ENCODE data around the gene C13orf46. TPM values are rescaled to one million over a fixed set of nuclear protein-coding genes. Genes with fewer than 3 reads are reported as not detected.
A peak's percentile ranks its signal among the peaks of the same experiment; 100 is the strongest.

The C13orf46 gene
- total RNA-seq, 1 donor from 2014 or later = not detected

DNA sequence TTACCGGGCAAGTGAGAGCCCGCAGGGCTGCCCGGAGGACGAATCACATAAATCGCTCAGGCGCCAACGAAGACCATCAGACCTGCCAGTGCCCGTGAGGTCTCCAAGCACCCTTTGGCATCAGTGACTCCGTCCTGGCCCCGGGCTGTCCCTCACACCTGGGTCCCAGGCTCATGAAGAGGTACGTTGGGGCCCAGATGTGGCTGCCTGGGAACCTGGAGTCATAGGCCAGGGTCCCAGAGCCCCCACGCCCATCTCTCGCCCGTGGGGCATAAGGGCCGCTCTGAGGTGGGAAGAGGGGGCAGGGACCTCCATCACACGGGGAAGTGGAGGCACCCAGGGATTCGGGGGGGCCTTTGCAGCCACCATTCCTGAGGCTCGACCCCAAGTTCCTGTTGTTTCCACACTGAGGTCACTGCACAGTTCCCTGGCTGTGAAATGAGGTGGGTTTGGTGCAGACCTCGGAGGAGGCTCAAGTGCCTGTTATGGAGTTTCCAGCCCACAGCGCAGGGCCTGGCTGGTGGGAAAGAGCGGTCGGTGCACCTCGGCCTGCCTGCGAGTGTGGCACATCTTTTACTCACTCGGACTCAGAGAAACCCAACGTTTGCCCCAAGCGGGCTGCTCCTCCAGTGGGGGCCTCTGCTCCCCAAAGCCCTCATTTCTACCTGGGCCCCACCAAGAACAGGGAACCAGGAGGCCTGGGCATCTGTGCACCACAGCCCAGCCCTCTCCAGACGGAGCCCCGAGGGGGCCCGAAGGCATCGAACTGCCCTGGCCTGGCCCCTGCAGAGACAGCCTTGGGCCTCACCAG lies 35.9 kb upstream of the C13orf46 start:
- DNase-seq = no peak

DNA sequence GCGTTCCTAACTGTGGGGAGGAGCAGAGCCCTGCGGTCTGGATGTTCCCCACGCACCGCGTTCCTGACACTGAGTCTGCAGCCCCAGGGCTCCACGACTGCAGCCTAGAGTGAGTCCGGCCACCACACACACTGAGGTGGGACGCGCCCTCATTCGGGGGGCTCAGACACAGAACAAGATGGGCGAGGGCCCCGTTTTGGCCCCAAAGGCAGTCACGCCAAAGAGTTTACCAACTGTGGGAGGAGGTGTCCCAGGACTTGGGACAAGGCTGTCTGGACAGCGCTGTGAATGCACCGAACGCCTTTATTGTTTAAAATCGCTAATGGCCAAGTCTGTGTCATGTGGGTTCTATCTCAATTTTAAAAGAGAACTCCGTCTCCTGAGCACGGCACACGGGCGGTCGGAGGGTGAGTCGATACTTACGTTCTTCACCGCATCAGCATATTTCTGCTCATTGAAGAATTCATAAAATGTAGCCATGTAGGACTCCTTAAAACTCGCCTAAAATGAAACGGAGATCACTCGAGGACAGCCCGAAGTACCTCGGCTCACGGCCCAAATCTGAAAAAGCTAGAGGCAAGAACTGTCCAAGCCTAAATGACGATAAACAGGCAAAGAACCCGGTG lies 35.2 kb upstream of the C13orf46 start:
- DNase-seq = no peak

DNA sequence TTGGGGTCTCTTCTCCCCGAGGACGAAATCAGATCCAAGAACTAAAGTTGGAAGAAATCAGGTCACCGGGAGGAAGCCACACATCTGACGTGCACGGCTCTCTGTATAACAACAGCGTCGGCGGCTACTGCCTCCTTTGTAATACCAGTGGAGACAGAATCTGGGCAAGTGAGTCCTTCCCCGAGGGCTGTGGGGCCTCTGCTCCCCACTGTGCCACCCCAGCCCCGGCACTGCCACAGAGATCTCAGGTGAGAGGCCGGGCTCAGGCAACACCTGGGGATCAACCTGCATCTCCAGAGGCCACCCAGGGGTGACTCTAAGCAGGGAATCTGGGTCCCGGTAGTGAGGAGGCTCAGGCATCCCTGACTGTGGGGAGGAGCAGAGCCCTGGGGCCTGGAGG lies 33.7 kb upstream of the C13orf46 start:
- DNase-seq = no peak

DNA sequence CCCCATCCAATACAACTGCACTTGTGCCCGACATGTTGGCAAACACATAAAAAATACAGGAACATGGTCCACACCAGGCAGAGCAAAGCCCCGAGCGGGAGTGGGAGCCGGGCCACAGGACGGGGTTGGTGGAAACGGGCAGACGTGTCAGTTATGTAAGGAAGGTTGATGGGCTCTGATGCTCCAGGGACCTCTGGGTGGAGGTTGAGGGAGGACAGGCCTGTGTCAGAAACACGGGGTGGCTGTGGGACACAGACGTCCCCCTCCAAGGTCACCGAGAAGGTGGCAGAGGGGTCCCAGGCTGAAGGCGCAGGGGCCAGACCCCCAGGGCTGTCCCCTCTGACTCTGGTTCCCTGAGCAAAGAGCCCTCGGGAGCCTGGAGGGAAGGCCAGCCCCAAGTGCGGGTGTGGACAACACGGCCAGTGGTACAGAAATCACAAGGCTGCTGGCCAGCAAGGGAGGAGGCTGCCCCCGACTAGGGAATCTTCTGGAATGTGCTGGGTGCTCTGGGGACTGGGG lies 31.4 kb upstream of the C13orf46 start:
- DNase-seq = no peak

DNA sequence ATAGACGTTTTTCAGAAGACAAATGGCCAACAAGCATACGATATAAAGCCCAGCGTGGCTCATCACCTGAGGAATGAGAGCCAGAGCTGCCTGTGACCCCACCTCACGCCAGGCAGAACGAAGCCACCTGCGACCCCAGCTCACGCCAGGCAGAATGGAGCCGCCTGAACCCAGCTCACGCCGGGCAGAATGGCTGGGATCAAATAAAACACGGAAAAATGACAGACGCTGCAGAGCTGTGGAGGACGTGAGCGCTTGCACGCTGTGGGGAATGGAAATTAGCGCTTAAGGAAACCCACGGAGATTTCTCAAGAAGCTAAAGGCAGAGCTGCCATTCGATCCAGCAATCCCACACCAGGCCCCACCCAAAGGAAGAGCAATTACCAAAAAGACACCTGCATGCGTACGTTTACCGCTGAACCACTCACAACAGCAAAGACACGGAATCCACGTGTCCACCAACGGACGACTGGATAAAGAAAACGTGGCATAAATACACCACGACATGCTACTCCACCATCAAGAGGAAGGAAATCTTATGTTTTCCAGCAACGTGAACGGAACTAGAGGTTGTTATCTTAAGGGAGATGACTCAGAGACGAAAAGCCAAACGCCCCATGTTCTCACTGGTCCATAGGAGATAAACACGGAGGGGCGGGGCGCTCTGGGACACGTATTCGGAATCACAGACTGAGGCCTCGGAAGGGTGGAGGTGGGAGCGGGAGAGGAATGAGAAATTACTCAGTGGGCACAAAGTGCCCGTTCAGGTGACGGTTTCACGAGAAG lies 30.7 kb upstream of the C13orf46 start:
- DNase-seq = no peak

DNA sequence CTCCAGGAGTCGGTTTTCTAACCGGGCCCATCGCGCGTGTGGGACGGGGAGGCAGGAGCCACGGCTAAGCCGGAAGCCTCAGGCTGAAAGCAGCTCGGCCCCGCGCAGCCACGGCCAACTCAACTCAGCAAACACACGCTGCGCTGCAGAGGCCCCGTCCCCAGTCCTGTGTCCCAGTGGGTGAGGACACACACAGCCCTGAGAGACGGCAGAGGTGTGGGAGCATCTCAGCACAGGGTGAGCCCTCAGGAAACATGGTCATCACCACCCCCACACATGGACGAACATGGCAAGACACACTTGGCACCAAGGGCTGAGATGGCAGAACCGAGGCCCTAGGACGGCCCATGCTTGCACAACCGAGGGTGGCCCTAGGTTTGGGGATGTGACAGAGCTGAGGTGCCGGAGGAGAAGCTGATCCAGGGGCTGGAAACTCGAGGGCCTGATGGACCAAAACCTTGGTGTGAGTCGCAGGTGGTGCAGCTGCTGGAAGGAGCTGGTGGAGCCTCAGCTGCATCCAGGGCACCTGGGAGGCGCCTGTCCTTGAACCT lies 29.0 kb upstream of the C13orf46 start:
- no peak for DNase-seq

DNA sequence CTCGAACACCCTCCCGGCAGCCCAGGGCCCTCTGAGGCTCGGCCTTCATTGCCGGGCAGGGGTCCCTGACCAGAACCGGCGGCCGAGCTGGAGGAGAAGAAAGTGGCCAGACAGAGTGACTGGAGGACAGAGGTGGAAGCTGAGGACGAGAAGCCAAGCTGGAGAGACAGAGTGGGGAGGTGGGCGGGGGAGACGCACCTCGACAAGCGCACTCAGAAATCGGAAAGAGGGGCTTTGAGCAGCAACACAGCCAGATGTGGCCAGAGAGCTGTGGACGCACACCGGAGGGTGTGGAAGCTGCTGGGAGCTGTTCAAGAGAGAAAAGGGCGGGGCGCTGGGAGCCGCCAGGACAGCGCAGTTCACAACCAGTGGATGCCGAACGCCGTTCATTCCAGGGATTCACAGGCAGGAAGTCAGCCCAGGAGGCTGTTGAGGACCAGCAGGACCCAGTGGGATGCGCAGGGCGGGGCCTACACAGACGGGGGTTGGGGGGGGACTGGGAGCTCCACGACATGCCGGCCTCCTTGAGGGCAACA lies 28.2 kb upstream of the C13orf46 start:
- no peak for DNase-seq

DNA sequence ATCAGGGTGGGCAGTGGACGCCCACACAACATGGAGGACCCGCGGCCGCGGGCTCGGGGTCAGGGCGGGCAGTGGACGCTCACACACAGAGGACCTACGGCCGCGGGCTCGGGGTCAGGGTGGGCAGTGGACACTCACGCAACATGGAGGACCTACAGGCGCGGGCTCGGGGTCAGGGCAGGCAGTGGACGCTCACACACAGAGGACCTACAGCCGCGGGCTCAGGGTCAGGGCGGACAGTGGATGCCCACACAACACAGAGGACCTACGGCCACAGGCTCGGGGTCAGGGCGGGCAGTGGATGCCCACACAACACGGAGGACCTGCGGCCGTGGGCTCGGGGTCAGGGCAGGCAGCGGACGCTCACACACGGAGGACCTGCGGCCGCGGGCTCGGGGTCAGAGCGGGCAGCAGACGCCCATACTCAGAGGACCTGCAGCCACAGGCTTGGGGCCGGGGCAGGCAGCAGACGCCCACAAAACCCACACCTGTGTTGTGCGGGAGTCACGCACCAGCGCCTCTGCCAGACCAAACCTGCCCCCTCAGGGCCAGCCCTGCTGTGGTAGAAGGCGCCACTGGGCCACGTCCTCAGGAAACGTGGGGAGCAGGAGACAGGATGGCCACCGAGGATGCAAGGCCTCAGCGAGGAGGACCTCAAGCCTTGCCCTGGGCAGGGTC lies 27.6 kb upstream of the C13orf46 start:
- no peak for DNase-seq

DNA sequence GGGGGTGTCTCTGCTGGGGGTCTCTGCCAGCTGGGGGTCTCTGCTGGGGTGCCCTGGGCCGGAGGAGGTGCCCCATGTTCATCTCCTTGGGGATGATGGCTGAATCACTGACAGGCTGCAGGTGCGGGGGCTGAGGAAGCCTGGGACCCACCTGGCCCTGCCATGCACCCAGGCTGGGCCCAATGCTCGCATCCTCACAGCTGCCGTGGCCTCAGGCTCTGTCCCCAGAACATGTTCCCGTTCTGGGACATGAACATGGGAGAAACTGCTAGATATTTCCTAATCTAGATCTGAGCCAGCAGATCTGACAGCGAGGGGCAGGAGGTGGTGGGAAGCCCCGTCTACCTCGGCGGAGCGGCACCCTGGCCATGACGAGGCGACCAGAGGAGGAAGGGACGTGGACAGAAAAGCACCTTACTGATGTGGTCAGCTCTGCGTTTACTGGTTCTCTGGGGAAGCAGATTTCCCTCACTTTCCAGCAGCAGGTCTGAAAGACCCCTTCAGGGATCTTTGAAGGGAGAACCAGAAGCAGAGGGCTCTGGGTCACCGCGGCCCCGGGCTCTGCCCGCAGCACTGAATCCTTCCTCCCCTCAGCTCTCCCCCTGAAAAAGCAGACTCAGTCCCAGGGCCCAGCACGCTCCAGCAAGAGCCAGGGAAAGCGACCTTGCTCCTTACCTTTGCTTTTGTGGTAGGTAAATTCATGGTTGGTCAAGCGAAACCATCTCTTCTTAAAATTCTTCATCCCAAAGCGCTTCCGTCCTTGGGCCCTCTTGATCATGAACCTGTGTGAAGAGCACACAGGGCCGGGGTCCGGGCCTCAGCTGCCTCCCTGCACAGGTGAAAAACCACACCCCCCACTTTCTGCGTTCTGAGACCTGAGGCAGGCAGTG lies 26.5 kb upstream of the C13orf46 start:
- DNase-seq = no peak

DNA sequence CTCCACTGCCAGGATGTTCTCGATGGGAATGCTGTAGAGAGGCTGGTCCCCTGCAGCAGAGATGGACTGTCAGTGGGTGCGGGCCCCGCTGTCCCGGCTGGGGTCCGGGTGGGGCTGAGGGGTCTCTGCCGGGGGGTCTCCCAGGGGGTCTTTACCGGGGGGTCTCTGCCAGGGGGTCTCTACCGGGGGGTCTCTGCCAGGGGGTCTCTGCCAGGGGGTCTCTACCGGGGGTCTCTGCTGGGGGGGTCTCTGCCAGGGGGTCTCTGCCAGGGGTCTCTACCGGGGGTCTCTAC lies 25.7 kb upstream of the C13orf46 start:
- no peak for DNase-seq

DNA sequence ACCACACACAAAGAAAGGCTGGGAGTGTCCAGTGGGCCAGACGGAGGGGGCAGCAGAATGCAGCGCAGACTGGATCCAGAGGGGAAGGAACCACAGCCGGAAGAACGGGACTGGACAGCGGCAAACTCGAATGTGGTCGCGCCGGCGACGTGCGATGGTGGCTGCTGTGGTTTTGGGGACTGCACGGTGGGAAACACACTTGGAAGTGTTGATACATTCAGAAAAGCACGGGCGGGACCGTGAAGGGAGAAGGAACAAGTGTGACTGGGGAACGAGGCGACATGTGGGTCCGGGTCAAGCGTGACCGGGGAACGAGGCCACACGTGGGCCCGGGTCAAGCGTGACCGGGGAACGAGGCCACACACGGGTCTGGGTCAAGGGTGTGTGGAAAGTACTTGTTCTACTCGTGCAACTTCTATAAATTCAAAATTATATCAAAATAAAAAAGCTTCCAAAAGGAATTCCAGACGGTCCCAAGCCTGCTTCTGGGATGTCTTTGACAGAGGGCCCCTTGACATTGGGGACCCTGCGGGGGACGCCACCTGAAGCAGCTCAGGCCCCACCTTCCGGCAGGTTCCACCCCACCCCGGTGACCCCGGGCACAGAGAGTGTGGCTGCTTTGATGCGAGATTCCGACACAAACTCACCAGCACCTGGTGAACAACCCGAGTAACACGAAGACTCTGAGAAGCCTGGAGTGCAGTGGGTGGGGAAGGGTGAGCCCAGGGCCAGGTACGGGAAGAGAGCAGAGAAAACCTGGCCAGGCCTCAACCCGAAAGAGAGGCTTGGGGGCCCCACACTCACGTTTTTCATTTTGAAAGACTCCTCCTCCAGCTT lies 25.1 kb upstream of the C13orf46 start:
- DNase-seq = peak; percentile 27

DNA sequence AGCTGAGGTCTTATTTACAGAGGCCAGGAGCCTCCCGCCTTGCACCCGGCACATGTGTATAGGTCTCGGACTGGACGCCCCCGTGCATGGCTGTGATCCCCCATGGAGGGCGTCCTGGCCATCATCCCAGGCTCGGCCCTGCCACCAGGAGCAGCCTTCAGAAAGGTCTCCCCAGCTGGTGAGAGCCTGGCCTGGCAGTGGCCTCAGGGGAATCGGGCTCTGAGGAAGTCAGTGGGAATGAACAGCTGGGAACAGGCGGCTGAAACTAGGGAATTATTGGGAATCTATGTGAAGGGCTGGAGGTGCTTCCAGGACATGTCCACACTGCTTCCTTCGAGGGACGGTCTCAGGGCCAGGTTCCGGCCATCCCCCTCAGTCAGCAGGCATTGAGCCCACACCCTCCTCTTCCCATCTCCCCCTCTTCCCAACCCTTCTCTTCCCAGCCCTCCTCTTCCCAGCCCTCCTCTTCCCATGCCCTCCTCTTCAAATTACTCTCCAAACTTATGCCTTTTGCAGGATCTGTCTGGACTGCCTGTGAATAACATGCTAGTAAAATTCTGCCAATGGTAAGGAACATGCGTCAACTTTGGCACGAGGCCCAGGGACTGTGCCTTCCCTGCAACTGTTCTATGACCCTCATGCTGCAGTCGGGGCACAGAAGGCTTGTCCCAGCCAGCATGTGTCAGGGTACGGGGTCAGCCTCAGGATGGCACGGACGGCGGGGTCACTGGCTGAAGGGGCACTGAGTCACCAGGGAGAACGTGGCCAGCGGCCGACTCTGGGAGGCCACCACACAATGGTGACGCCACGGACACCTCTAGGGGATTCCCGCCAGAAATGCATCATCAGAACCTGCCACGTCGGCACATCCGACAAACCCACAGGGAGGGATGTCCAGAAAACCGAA lies 24.2 kb upstream of the C13orf46 start:
- peak; percentile 92 for DNase-seq

DNA sequence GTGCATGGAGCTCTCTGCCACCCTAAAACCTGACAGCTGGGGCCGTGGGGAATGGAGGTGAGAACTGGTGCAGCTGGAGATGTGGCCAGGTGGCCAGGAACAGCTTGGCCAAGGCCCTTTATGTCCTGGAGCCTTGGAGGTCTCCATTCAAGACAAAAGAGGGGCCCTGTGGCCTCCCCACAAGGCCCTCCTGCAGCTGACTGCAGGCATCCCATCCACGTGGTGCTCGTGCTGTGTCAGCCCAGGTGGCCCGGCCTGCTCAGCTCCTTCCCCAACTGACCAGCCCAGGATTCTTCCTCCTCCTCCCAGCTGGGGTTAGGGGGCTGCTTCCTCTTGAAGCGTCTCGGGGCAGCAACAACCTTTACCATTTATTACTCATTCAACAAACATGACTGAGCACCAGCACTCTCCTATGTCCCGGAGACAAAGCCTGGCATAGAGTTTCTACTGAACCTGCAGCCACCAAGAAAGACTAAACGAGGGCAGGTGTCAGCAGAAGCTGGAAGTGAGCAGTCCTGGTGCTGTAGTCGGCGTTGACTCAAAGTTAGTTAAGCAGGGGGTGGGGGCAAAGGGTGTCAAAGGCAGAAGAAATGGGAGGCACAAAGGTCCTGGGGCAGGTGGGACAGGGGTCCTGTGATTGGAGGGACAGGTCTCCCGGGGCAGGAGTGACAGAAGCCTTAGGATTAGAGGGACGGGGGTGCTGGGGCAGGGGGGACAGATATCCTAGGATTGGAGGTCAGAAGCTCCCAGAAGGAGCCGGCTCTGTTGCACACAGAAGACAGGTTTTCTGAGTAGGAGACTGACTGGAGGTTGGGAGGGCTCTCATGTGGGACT lies 23.3 kb upstream of the C13orf46 start:
- DNase-seq = no peak

DNA sequence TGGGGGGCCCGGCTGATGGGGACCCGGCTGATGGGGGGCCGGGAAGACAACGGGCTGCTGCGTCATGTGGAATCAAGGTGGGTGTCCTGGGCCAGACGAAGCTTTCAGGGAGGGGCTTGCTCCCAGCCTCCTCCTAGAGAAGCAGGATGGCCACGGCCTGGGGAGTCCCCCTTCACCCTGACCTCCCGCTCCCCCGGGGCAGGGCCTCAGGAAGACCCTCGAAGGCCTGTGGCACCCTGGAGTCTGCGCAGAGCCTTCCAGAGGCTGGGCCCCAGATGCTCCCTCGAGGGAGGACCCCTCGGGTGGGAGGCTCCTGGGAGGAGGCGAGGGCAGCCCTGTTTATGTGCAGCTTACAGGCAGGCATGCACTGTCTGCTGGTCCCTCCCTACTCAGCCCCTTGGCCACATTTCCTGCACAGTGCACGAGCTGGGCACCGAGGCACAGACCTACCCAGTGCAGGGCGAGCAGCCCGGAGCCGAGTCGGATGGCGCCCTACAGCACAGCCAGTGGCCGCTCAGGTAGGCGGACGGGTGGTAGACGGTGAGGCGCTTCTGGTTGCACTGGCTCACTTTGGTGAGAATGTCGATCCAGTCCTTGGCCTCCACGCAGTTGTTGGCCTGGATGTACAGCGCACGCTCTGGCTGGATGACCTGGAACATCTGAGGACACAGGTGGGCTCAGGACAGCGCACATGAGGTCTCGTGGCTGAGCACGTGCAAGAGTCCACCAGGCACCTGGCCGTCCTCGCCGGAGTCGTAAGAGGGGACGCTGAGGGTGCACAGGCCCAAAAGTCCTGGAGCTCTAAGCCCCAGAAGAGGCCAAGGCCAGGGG lies 22.4 kb upstream of the C13orf46 start:
- no peak for DNase-seq

DNA sequence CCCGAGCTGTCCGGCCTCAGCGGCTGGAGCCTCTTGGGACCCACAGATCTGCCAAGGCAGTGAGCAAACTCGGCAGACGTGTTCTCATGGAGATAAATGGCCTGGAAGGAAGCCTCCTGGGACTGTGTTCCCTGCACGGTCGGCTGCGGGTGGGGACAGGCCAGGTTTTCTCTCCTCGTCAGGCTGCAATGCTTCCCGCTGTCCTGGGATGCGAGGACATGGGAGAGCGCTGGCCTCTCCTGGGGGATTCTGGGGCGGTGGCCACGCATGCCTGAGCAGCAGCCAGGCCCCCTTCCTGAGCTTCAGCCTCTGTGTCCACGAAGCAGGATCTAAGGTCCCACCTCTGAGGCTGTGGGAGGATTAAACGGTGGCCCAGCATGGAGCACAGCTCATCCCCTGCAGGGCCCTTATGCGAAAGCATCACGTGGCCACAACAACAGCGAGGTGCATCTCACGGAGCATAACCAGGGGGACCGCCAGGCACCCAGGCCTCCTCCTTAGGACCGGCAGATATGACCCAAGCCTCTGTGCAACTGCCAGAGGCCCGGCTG lies 21.2 kb upstream of the C13orf46 start:
- no peak for DNase-seq

DNA sequence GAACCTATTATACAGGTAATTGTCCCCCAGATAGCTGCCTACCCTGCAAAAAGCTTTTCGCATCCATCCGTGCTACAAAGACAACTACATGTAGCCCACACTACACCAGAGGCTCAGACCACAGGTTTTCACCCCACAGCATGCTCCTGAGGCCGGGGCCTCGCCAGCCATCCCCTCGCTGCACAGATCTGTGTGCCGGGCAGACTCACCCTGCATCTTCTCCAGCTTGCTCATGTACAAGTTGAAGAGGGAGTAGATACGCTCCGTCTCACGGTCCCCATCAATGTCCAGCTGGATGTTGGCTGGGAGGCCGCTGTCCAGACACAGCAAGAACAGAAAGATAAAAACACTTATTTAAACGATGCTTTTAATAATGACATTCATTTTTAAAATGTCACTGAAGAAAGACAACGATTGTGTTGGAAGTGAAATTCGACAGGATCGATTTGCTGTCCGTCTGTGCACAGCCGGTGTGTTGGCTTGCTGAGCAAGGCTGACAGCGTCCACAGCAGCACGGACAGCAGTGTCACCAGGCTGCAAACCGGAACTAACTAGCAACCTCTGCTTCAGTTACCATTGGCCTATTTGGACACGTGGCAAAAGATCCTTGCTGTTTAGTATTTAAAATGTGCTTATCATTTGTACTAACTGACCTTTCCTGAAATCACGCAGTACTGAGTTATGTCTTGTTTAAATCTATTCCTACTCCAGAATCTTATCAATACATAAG lies 18.6 kb upstream of the C13orf46 start:
- no peak for DNase-seq
